HG02973 (cell line): ENCODE data around the gene PHGDH.

Source experiments
- ATAC-seq: cut with Tn5 transposase; IDR thresholded peaks from one replicate; pipeline ENCODE4 v1.9.1; 2021; ENCODE audit warnings: moderate library complexity; ENCODE audit not compliant: unreplicated experiment

The PHGDH gene

DNA sequence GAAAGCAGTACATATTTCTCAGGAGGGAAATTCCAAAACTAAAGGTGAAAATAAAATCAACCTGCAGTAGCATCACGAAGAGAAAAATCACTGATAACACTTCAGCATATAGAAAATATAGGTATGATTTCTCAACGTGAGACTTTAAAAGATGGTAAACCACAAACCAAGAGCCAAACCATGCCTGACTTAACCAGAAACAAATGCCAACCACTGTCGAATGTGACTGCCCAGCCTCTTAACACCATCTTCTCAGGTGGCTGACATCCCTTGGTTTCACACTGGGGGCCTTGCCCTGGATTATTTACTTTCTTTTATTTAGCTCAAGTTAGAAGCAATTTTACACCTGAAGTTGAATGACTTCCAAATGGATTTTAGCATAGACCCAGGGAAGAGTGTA, 46.9 kb downstream of the PHGDH start:
- no peak for ATAC-seq

DNA sequence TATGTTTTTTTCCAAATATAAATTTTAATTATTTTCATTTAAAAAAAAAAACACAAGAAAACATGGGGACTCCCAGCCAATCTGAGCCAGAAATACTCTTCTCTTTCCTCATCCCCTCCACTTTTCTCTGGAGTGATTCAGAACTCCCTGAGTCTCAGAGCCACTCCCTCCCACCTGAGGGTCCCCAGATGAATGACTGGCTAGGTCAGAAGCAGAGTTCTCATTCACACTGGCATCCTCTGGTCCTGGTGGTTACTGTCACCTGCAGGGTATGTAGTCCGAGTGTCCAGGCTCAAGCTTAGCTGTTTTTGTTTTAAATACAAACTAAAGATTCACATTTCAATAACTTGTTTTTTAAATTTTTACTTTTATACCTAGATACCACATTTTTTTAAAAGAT, 50.7 kb downstream of the PHGDH start:
- no peak for ATAC-seq

- ATAC-seq = no peak
Measured at GRCh38 chr1:119762953-119763352, 51.2 kb downstream of the PHGDH start.

DNA sequence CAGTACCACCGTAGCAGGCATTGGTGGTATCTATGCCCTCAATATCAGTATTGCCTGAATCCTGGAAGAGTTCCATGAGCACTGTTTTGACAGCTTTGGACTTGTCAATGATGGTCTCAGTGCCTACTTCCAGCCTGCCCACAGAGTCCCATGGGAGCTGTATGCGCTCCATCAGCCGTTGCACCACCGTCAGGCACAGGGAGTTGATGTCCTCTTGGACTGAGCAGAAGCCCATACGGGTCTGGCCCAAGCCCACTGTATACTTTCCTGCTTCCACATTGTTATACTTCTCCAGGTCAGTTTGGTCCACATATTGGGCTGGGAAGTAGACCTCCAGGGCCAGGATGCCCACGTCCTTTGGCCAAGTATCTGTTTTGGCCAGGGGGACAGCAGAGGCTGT, 52.5 kb downstream of the PHGDH start:
- no peak for ATAC-seq

DNA sequence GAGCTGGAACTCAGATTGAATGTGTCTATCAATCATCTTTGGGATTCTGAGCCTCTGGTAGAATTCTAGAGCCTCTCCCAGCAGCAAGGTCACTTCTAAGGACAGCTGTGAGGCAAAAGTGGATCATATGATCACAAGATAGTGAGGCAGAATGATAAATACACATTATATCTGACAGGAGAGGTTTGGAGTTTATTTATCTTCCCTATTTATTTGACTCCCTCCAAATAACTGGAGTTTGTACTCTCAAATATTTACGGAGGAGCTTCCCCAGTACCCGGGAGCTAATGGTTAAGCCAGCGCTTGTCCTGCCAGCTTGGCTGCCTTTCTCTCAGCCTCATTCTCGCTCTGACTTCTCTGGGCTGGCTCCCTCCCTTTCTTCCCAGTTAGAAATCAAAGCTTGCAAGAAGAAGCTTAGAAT, 54.6 kb downstream of the PHGDH start:
- ATAC-seq = no peak

DNA sequence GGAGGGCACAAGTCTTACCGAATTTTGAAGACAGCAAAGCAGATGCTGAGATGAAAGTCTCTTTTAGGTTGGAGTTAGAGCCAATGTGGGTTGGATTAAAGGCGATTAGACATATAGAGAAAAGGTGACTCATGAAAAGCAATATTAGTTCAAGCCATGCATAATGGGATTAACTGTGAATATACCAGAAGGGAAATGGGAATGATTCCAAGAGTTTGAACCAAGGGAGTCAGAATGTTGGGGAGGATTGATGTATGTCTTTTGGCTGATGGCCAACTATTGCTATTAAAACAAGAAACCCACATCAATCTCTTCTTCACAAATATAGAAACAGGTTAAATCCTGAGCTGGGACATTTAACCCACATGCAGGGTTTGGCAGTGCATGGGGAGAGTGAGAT, 55.8 kb downstream of the PHGDH start:
- no peak for ATAC-seq

GRCh38 chr1:119768778-119769177, 57.0 kb downstream of the PHGDH start, which contains the start of gene HMGCS2:
HMGCS2 (minus strand) TSS chr1:119768905; CDS start chr1:119768844, 61 bp downstream.
- ATAC-seq = no peak

DNA sequence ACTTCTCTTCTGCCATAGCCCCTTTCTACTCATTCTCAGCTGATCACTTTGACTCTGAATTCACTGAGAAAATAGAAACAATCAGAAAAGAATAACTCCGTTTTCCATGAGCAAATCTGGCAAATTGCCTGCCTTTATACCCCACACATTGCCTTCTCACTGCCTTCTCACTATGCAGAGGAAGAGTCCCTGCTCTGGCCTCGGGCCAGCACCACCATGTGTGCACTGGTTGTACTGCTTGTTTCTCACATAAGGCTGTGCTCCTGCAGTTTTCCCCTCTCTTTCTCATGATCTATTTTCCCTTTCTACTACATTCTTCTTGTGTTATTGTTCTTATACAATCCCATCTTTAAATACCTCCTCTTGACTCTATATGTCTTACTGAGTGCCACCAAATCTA, 59.3 kb downstream of the PHGDH start:
- no peak for ATAC-seq

DNA sequence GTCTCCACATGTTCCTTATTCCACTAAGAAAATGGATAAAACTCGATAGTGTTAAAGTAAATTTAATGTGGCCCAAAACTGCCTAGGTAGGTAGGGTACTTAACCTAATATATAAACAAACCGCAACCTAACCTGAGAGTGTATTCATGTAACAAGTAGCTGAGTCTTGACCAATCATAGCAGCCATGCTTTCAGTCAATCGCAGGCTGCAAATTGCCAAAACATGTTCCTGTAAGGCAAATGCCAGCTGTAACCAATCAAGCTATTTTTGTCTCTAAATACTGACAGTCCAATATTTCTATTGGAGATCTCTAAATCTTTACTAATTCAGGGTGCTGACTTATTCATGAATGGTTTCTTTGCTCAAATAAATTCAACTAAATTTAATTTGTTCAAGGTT, 60.0 kb downstream of the PHGDH start:
- no peak for ATAC-seq

GRCh38 chr1:119772298-119772697, 60.6 kb downstream of the PHGDH start:
- ATAC-seq = no peak

GRCh38 chr1:119773711-119774241, 62.0 kb downstream of the PHGDH start:
- ATAC-seq = no peak

- no peak for ATAC-seq
Measured at GRCh38 chr1:119774746-119775490, 63.2 kb downstream of the PHGDH start.

GRCh38 chr1:119778359-119778758, 66.6 kb downstream of the PHGDH start:
- no peak for ATAC-seq

DNA sequence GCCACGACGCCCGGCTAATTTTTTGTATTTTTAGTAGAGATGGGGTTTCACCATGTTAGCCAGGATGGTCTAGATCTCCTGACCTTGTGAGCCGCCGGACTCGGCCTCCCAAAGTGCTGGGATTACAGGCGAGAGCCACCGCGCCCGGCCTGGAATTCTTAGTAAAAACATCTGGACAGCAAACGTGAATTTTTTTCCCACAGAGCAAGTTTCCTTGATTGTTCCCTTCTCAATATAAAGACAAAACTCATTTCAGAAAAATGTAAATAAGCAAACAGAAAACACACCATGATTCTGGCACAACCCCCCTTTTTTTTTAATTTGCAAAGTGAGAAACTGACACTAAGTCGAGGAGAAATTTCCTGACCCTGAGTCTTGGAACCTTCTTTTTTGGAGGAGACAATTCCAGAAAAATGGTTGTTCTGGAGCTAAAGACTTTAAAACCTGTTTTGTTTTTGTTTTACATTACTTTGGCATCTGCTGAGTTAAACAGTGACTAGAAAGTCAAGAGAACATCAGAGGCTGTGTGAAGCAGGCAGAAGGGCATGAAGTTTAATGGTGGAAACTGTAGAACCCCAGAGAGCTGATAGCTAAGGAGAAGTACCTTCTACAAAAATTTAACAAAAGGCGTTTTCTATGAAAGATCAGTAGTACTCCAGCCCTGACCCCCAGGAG, 67.3 kb downstream of the PHGDH start:
- ATAC-seq = no peak

DNA sequence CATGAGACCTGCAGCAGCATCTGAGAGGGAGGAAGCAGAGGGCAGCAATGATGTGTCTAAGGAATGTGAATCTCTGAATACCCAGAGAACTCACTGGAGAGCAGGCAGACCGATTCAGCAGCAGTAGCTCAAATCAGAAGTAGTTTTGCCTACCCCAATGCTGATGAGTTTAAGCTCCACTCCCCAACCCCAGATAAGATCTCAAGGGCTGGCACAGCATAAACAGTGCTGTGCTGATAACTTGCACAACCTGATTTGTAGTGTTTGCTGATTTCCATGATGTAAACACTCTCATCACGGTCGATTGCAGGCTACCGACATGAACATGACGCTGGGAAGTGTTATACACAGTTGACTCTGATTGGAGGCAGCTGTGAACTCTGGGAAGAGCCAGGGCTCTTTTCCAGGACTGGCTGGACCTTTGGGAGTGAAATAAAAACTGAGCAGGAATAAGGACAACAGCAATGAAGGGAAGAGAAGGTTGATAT, 68.2 kb downstream of the PHGDH start:
- ATAC-seq = no peak

DNA sequence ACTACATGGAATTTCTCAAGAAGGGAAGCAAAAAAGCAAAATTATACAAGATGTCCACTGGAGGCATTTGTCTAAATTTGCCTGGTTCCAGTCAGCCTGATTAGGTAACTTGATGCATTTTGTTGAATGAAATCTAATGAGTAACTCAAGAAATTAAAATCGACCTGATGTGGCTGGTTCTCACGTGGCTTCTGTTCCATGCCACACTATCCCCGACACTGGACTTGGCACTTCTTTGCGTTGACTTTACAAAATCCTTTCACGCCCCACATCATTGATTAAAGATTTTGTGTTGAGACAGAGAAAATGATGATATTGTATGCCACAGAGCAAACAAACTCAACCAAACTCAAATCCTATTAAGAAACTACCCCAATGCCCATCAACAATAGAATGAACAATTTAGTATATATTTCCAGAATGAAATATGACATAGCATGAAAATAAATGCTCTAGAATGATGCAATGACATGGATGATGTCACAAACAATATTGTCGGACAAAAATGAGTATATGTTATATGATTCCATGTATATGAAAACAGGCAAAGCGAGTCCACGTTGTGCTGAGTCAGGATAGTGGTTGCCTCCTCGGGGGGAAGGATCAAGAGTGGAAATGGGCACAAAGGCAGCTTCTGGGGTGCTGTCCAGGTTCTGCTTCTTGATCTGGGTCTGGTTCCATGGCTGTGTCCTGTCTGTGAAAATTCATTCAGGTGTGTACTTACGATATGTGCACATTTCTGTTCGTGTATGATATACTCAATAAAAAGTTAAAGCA, 69.9 kb downstream of the PHGDH start:
- ATAC-seq = no peak

GRCh38 chr1:119782631-119783325, 71.0 kb downstream of the PHGDH start:
- no peak for ATAC-seq

DNA sequence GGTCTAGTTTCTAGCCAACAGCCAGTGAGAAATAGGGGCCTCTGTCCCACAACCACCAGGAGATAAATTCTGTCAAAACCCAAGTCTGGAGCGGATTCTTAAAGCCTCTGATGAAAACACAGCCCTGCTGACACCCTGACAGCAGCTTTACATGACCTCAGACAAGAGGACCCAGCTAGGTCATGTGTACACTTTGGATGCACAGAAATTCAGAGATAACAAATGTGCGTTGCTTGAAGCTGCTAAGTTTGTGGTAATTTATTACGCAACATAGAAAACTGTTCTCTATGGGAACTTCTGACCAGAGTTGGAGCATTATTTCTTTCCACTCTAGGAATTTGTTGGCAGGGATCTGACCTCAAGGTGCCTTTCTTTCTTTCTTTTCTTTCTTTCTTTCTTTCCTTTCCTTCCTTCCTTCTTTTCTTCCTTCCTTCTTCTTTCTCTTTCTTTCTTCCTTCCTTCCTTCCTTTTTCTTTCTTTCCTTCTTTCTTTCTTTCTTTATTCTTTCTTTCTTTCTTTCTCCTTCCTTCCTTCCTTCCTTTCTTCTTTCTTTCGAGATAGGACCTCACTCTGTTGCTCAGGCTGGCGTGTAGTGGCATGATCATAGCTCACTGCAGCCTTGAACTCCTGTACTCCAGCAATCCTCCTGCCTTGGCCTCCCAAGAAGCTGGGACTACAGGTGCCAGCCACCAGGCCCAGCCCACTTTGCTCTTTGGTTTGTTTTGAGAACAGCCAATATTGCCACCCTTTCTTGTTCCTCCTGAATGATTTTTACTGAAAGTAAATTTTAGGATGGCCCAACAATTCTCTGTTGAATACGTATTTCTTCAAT, 71.8 kb downstream of the PHGDH start:
- ATAC-seq = no peak

GRCh38 chr1:119784191-119784781, 72.6 kb downstream of the PHGDH start:
- no peak for ATAC-seq
